ENCODE data around the gene PARD3.

Gene PARD3

DNA sequence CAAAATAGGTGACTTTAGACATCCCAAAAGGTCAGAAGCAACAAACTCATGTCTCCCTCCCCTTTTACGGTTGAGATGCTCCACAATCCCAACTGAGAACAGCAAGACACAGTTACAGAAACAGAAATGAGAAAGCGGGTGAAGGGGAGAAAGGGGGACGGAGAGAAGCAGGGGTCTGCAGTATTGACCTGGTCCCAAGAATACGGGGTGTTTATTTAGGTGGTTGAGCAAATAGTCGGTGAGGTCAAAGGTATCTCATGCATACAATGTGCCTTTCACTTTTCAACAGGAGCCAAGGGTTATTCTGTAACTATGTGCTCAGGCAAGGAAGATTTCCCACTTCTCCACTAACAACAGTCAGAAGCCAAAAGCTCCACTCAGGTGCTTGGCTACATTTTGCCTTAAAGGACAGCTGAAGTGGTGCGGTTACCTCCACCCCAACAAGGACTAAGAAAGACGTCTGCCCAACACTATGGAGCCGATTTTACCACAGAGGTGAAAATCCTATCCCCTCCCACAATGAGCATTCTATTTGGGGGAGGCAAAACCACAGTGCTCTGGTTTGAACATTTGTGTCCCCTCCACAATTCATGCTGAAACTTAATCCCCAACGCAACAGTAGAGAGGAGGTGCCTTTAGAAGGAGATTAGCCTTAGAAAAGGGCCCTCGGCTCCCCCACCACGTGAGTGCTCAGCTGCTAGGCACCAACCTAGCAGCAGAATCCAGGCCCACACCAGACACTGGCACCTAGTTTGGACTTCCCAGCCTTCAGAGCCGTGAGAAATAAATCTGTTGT, 77.9 kb downstream of the PARD3 start:
- DNase-seq: peak; percentile 76

- DNase-seq: no peak
These were observed 80.2 kb downstream of the PARD3 start for GRCh38 chr10:34734918-34735317.

GRCh38 chr10:34732926-34733325, 82.2 kb downstream of the PARD3 start:
- peak; percentile 55 for DNase-seq

DNA sequence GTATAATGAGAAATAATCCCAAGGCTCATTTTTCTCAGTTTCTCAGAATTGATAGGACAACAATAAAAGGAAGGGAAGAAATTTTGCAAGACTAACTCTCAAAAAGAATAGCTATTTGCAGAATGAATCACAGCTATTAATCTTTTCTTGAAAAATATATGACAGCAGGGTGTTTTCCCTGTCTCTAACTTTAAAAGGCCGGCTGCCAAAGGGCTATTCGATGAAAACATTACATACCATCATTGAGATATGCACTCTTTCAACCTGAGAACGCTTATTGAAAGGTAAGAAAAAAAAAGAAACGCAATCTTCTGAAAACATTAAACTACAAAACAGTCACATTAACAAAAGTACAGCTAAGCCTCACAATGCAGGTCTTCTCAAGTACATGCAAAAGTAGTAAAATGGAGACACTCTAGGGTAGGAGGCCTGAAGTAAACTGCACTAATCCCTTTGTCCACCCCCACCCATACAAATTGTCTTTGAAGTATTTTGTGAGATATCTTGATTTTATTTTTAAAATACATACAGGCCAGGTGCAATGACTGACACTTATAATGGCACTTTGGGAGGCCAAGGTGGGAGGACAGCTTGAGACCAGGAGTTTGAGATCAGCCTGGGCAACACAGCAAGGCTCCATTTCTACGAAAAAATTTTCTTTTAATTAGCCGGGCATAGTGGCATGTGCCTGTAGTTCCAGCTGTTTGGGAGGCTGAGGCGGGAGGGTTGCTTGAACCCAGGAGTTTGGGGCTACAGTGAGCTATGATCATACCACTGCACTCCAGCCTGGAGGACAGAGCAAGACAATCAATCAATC, 83.0 kb downstream of the PARD3 start:
- no peak for DNase-seq

GRCh38 chr10:34731213-34731612, 83.9 kb downstream of the PARD3 start:
- DNase-seq: no peak

DNA sequence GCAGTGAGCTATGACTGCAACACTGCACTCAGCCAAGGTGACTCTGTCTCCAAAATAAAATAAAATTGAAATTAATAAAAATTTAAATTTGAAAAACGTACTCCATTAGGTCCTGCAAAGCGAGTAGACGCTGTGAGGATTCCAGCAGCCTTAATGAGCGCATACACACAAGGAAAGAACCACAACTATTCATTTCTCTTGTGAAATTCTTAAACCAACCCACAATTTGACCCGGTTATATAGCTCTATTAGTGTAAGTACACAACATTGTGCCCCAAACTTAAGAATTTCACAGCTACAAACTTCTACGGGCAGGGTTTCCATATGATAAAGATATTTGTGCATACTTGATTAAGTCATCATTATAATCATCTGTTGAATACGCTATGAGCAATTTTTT, 84.4 kb downstream of the PARD3 start:
- no peak for DNase-seq

DNA sequence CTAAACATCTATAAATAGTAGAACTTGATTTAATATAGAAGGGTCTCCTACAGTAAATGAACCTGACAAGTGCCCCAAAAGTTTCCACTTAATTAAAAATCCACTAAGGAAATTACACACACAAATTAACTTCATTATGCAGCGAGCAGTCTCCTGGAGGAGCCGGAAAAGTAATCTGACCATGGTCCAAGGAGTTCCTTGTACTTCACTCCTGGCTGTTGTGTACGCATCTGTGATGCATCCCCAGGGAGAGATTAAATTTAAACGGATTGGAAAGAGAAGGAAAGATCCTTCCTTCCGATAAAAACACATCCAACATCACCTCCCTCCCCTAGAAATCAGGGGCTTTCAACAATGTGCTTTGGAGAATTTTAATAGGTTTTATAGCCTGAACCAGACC, 85.5 kb downstream of the PARD3 start:
- peak; percentile 85 for DNase-seq

DNA sequence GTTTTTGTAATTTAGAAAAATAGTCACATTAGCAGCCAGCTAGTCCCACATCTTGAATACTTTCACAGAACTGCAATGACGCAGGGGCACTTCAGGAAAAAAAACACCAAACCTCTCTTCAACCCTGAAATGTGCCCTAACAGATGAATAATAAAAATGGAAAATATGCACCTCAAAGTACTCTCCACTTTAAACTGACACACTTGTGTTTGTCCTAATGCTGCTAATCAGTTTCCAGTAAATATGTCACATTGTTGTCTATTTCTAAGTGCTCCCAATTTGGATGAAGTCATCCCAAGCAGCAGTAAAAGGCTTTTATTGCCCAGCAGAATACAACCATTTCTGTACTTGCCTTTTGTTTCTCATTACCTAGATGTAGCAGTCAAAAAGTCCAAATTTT, 86.7 kb downstream of the PARD3 start:
- no peak for DNase-seq

DNA sequence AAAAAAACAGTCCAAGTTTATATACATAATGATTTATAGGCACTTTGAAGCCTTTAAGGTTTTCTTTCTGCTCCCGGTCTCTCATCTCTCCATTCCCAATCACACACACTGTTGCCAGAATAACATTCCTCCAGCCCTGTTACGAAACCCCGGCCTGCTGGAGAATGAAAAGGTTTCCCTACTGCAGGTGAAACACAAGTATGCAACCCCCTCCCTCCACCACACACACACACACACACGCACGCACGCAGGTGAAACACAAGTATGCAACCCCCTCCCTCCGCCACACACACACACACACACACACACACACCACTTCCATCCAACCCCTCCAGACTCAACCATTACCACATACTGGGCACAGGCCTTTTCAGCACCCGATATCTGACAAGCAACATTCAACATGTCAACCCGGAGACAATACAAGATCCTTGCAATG, 87.5 kb downstream of the PARD3 start:
- no peak for DNase-seq

DNA sequence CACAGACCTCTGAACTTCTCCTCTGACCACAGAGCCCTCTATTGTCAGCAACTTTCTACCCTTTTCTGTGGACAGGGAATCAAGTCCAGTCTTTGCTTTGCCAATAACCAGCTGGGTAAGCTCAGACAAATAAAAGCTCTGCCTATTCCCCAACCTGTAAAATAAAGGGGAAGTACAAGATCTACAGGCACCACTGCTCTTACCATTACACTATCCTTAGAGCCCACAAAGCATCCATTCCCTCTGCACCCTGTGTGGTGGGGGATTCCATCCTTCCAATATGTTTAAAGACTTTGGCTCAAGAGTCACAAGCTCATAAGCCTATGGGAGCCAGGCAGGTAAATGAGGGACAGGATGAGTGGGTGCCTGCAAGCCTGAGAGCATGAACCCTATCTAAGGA, 88.2 kb downstream of the PARD3 start:
- DNase-seq: peak; percentile 15

DNA sequence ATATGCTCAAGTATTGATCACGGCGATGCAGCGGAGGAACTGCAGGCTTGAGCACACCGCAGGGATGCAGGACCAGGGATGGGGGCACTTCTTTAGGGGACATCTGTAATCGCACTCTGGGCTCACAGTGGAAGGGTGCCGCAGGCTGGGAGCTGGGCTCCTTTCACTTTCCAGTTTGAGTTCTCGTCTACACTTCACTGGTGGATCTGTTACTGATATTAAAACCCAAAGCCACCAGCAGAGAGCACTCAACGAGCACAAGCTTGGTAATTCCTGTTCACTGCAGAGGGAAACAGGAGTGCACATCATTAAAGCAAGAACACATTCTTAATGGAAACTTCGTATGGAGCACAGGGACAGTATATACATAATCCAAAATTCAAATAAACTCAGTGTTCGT, 91.3 kb downstream of the PARD3 start:
- DNase-seq: peak; percentile 42

- peak; percentile 56 for DNase-seq
These were observed 92.7 kb downstream of the PARD3 start for GRCh38 chr10:34722404-34722803.

DNA sequence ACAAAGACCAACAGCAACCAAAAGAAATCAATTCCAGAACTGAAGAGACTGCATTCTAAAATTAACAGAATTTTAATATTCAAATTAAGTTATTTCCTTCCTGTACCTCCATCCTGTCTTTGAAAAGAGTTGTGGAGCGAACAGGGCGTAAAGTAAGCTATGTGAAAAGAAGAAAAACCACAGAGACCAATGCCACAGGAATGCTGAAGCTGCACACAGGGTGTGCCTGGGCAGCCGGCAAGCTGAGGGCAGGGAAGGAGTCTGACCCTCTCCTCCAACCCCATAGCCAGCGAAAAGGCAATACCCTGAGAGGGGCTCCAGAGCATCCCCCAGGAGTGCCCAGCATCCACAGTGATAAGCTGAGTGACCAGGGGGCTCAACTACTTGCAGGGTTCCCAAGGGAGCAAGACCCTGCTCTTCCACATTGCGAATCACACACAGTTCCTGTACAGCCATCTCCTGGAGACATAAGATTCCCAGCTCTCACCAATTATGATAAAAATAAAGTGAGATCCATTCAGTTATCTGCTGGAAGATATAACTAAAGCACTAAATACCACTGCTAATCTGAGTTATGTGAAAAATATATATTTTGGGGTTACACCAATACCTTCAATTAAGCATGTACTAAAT, 93.8 kb downstream of the PARD3 start:
- DNase-seq: no peak

- no peak for DNase-seq
These were observed 95.3 kb downstream of the PARD3 start for GRCh38 chr10:34719746-34720145.

- DNase-seq: no peak
These were observed 95.8 kb downstream of the PARD3 start for GRCh38 chr10:34719328-34719727.

DNA sequence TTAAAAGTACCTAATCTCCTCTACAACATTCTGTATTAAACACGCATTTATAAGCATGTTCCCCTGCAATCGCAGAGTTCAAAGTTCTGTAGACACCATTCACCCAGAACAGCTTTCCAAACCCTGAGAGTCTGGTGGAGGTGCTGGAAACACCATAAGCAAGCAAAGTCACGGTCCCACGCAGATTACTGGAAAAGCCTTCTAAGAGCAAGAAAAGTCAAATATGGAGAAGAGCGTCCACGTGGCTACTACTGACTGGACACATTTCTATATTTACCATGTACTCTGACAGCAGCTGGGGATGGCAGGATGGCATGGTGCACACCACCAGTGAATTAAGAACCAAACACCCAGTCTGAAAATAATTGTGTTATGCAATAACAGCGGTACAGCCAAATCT, 97.7 kb downstream of the PARD3 start:
- no peak for DNase-seq

GRCh38 chr10:34716958-34717357, 98.1 kb downstream of the PARD3 start:
- no peak for DNase-seq

DNA sequence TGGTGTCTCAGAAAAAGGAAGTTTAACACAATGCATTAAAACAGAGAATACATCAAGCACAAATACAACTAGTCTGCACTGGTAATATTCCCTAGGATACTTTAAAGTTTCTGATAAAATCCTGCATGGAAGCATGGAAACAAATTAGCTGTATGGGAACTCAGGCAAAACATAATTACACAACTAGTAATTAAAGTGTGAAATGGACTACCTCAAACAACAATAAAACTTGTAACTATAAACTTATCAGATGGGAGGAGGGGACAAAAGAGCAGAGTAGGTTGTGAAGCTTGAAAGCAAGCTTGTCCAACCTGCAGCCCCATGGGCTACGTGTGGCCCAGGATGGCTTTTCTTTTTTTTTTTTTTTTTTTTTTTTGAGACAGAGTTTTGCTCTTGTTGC, 98.9 kb downstream of the PARD3 start:
- DNase-seq: no peak

DNA sequence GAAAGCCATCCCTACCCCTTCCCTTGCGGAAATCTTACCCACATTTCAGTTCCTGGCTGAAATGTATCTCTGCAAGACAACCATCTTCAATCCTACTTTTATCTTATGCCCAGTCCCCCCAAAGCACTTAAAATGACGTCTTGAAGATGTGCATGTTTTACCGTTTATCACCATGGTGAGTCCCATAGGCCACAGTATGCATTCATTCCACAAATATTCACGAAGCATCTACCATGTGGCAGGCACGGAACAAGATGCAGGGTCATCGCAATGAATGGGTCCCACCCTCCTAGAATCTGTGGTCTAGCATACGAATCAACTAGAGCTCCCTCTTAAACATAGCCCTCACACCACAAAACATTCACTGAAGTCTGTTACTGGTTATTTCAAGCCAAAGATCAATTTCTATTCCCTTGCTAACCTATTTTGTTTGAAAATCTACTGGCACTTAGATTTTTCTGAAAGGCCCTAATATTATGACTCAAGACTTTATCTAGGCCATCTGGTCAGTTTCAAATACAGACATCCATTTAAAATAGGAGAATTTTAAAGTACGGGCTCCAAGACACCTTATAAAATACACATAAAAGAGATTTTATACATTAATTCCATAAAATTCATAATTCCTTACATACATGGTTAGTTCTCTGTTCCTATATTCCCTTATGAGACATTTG, 99.4 kb downstream of the PARD3 start:
- no peak for DNase-seq

- no peak for DNase-seq
These were observed 101.2 kb downstream of the PARD3 start for GRCh38 chr10:34713875-34714274.

DNA sequence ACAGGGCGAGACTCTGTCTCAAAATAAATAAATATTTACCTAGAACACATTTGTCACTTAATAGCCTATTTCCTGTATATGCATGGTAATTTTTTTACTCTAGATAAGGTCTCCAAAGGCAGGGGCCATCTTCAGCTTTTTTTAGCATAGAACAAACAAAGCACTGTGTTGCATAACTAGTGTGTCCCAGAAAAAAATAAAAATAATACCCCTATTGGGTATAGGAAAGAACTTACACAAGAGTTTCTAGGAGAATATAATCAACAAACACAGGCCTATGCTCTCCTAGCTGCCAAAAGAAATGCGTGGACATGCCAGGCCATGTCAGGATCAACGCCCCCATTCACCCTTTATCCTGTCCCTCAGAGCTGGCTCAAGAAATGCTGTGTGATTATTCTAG, 103.6 kb downstream of the PARD3 start:
- no peak for DNase-seq

- no peak for DNase-seq
These were observed 104.7 kb downstream of the PARD3 start for GRCh38 chr10:34710391-34710751.
